Caco-2 (cell line): ENCODE measurements around the gene WDFY2. TPM values are rescaled to one million over a fixed set of nuclear protein-coding genes. Genes with fewer than 3 reads are reported as not detected.

ENCODE experiments used
- BruUV-seq: library from RNA; stranded (reverse); fragments of 400-500 nt; replicated peaks from 2 replicates; lab custom pipeline; 2021; lab: Mats Ljungman, UMichigan
- CTCF ChIA-PET: fragments of 300-600 bp; sonication (Branson Sonifier 250); formaldehyde crosslinking; loops from one replicate; lab custom pipeline; 2022; ENCODE audit warnings: antibody characterized with exemption; lab: Charles Lee
- POLR2A ChIA-PET: fragments of 300-600 bp; sonication (Branson Sonifier 250); formaldehyde crosslinking; loops from one replicate; lab custom pipeline; 2022; ENCODE audit warnings: antibody characterized with exemption; lab: Charles Lee
- DNase-seq, 2 experiments: peaks; one replicate each; pipeline versions ENCODE4 v3.0.0 to v3.0.0-alpha.2; 2020 to 2022
- H3K27me3 ChIP-seq: replicated peaks from 2 replicates; pipeline ENCODE4 v1.6.0; 2011; ENCODE audit warnings: low read length; ENCODE audit not compliant: control insufficient read depth, insufficient read depth
- H3K36me3 ChIP-seq: 2 replicates; pipeline ENCODE4 v1.5.1; 2011; ENCODE audit warnings: low read length; ENCODE audit not compliant: control insufficient read depth, insufficient read depth
- H3K4me1 ChIP-seq: fragments of 250-450 bp; sonication (Bioruptor Pico); 2 replicates; pipeline ENCODE4 v1.5.1; 2020; ENCODE audit warnings: mild to moderate bottlenecking
- H3K4me3 ChIP-seq: 2 replicates; pipeline ENCODE4 v1.5.1; 2011; ENCODE audit warnings: low read depth, mild to moderate bottlenecking, control low read depth, low read length
- H3K9me3 ChIP-seq: fragments of 250-450 bp; sonication (Bioruptor Pico); 2 replicates; pipeline ENCODE4 v1.5.1; 2020; ENCODE audit warnings: mild to moderate bottlenecking, moderate library complexity
- H3K27ac Mint-ChIP-seq: one replicate; pipeline ENCODE4 v1.8.0; 2022; ENCODE audit warnings: mixed read lengths; ENCODE audit not compliant: unreplicated experiment
- H3K27me3 Mint-ChIP-seq: one replicate; pipeline ENCODE4 v1.8.0; 2022; ENCODE audit warnings: mixed read lengths; ENCODE audit not compliant: insufficient read depth, unreplicated experiment
- H3K36me3 Mint-ChIP-seq: one replicate; pipeline ENCODE4 v1.8.0; 2022; ENCODE audit warnings: mild to moderate bottlenecking, mixed read lengths; ENCODE audit not compliant: insufficient read depth, unreplicated experiment
- H3K4me1 Mint-ChIP-seq: one replicate; pipeline ENCODE4 v1.8.0; 2022; ENCODE audit warnings: low read depth, mixed read lengths; ENCODE audit not compliant: unreplicated experiment
- H3K4me3 Mint-ChIP-seq: one replicate; pipeline ENCODE4 v1.8.0; 2022; ENCODE audit warnings: mild to moderate bottlenecking, moderate library complexity, mixed read lengths; ENCODE audit not compliant: unreplicated experiment
- H3K9me3 Mint-ChIP-seq: one replicate; pipeline ENCODE4 v1.8.0; 2022; ENCODE audit warnings: mixed read lengths; ENCODE audit not compliant: unreplicated experiment
- intact Hi-C: fragments of 100-400 bp; cut with micrococcal nuclease; formaldehyde crosslinking; loops from one replicate; pipeline ENCODE4 v1.10.0; 2022; ENCODE audit not compliant: unreplicated experiment
- total RNA-seq: library from RNA; stranded (reverse); gene quantifications from 2 replicates; pipeline ENCODE4 v1.2.3, GENCODE V29; 2022
- TF ChIP-seq, protein P1 (sequence below), 2 experiments: fragments of 200-600 bp in 1 of 2; IDR thresholded peaks; 1 replicate in 1 of 2; 2 replicates in 1 of 2; pipeline versions ENCODE4 v1.5.1 to v1.8.0; 2011 to 2022; ENCODE audit warnings: antibody characterized with exemption in 1 of 2, control low read depth in 1 of 2, inconsistent platforms in 1 of 2, low read depth in 1 of 2, low read length in 1 of 2, mild to moderate bottlenecking in 1 of 2, moderate library complexity in 1 of 2; ENCODE audit not compliant: insufficient read depth in 1 of 2, severe bottlenecking in 1 of 2, unreplicated experiment in 1 of 2

WDFY2 gene
- total RNA-seq, 1 experiment from 2014 or later: 9.2 TPM

DNA sequence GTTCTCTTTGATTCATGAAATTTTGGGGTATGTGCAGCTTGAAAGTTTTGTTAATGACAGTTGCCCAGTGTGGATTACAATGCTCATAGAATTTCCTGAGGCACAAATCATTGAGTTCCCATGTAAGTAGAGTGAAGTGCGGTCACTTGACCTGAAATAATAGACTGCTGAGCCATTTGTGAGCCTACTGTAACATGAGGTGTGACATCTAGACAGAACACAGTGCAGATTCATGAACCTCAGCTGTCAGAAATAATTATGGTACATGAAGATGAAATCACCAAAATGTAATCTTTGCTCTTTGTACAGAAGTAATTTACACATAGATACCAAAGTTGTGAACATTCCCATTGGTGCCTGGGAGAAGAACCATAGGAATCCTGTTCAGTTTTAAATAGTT lies 135.1 kb downstream of the WDFY2 start:
- intact Hi-C loops: no loop called here
- Histone ChIP-seq H3K27me3 (no peaks in the 10 kb centered on the region), H3K36me3 (no peaks in the 10 kb centered on the region), H3K4me3 (no peak overlapping the region), H3K4me1 (no peaks in the 10 kb centered on the region), H3K9me3 (no peaks in the 10 kb centered on the region)
- Mint-ChIP-seq H3K4me3 (no peak overlapping the region), H3K4me1 (no peaks in the 10 kb centered on the region), H3K27ac (no peak overlapping the region), H3K36me3 (no peaks in the 10 kb centered on the region), H3K27me3 (no peaks in the 10 kb centered on the region), H3K9me3 (no peaks in the 10 kb centered on the region)
- no TSS peak for BruUV-seq
- no peak for DNase-seq
- ChIA-PET POLR2A (no interaction called here), CTCF (no interaction called here)
- TF ChIP-seq, protein P1, sequence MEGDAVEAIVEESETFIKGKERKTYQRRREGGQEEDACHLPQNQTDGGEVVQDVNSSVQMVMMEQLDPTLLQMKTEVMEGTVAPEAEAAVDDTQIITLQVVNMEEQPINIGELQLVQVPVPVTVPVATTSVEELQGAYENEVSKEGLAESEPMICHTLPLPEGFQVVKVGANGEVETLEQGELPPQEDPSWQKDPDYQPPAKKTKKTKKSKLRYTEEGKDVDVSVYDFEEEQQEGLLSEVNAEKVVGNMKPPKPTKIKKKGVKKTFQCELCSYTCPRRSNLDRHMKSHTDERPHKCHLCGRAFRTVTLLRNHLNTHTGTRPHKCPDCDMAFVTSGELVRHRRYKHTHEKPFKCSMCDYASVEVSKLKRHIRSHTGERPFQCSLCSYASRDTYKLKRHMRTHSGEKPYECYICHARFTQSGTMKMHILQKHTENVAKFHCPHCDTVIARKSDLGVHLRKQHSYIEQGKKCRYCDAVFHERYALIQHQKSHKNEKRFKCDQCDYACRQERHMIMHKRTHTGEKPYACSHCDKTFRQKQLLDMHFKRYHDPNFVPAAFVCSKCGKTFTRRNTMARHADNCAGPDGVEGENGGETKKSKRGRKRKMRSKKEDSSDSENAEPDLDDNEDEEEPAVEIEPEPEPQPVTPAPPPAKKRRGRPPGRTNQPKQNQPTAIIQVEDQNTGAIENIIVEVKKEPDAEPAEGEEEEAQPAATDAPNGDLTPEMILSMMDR (IDR thresholded peaks at IDR 0.05; ENCODE audit: insufficient read depth in 1 of 2, low read depth in 1 of 2, low read length in 1 of 2, severe bottlenecking in 1 of 2, unreplicated experiment in 1 of 2): no peak

DNA sequence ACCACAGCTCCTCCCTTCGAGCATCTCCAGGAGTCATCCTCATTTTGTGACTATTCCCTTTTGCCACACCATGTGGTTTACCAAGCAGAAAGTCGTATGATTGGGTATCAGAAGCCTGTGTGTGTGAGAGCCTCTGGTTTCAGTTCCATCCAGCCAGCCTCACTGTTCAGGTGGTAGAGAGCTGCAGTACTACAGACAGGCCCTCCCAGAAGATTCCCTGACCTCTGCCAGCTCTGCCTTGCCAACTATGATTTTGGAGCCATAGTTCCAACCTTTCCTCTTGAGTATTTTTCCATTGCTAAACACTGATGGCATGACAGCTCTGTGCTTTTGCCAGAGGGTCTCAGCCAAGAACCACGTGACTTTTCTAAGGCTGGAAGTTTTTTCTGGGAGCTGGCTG lies 137.2 kb downstream of the WDFY2 start:
- H3K9me3 ChIP-seq: no peaks in the 10 kb centered on the region
- CTCF ChIA-PET: no interaction called here
- no peaks in the 10 kb centered on the region for H3K4me1 Mint-ChIP-seq

DNA sequence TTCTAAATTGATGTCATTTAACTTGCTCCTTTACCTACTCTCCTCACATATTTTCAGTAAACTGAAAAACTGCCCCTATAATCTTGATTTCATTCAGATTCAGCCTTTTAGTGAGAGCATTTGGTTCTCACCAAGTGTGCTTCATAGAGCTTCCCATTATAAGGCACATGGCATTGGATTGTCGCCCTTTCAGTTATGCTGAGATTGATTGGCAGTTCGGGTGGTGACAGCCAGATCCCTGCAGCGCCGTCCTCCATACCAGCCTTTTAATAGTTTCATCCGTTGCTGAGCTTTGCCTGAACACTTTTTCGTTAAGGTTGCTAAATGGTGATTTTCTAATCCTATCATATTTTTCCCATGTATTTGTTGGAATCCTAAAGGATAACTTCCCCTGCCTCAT lies 139.3 kb downstream of the WDFY2 start:
- H3K36me3 ChIP-seq: no peaks in the 10 kb centered on the region
- ChIA-PET CTCF (no interaction called here), POLR2A (no interaction called here)
- no peaks in the 10 kb centered on the region for H3K4me1 ChIP-seq
- no peaks in the 10 kb centered on the region for H3K27me3 ChIP-seq
- H3K9me3 ChIP-seq: no peaks in the 10 kb centered on the region
- no peak overlapping the region for H3K4me3 ChIP-seq
- Mint-ChIP-seq H3K27ac (no peak overlapping the region), H3K9me3 (no peaks in the 10 kb centered on the region), H3K36me3 (no peaks in the 10 kb centered on the region), H3K27me3 (no peaks in the 10 kb centered on the region), H3K4me1 (no peaks in the 10 kb centered on the region), H3K4me3 (no peak overlapping the region)
- intact Hi-C loops: no loop called here
- no TSS peak for BruUV-seq
- TF ChIP-seq, protein P1 (IDR thresholded peaks at IDR 0.05; ENCODE audit: insufficient read depth in 1 of 2, low read depth in 1 of 2, low read length in 1 of 2, severe bottlenecking in 1 of 2, unreplicated experiment in 1 of 2): no peak
- no peak for DNase-seq

More for the DNA sequence above, 137.2 kb downstream of the WDFY2 start:
- Histone ChIP-seq H3K4me3 (no peak overlapping the region), H3K4me1 (no peaks in the 10 kb centered on the region), H3K27me3 (no peaks in the 10 kb centered on the region), H3K36me3 (no peaks in the 10 kb centered on the region)
- POLR2A ChIA-PET: no interaction called here
- intact Hi-C loops: no loop called here
- Mint-ChIP-seq H3K9me3 (no peaks in the 10 kb centered on the region), H3K27ac (no peak overlapping the region), H3K36me3 (no peaks in the 10 kb centered on the region), H3K27me3 (no peaks in the 10 kb centered on the region), H3K4me3 (no peak overlapping the region)
- TF ChIP-seq, protein P1 (IDR thresholded peaks at IDR 0.05; ENCODE audit: insufficient read depth in 1 of 2, low read depth in 1 of 2, low read length in 1 of 2, severe bottlenecking in 1 of 2, unreplicated experiment in 1 of 2): no peak
- no TSS peak for BruUV-seq
- no peak for DNase-seq
